HG03095 (cell line): Measurements from ENCODE around the gene LGALS9.
"Not testable (repeated sequence)": the region's sequence is repeated elsewhere in the genome, so short reads cannot be mapped to it uniquely, and the experiment has no call there.

Experiments used
- ATAC-seq: cut with Tn5 transposase; IDR thresholded peaks from one replicate; pipeline ENCODE4 v1.9.1; 2021; ENCODE audit warnings: moderate library complexity; ENCODE audit not compliant: unreplicated experiment

LGALS9 gene

GRCh38 chr17:27670791-27671590 is 40.0 kb downstream of the LGALS9 start:
- ATAC-seq = no peak

GRCh38 chr17:27671591-27671910 is 40.6 kb downstream of the LGALS9 start:
- no peak for ATAC-seq

DNA sequence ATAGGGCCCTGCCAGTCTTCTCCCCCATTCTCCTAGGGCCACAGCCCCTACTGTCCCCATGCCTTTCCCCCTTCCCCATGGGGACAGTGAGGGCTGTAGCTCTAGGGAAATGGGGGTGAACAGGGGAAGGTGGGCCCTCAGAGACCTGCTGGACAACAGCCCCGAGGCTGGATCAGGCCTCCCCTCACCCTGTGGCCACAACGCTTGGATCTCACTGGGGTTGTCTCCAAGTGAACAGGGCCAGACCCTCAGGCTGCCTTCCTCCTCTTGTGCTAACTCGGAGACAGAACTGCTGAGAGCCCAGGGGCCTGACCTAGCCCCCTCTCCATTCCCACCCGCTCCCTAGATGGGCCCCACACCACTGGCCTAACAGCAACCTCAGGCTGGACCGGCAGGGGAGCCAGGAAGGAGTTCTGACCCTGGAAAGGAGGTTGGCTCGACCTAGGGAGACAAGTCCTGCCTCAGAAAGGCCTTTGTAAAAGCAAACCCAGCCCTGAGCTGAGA is 41.0 kb downstream of the LGALS9 start:
- ATAC-seq = not testable (repeated sequence)

DNA sequence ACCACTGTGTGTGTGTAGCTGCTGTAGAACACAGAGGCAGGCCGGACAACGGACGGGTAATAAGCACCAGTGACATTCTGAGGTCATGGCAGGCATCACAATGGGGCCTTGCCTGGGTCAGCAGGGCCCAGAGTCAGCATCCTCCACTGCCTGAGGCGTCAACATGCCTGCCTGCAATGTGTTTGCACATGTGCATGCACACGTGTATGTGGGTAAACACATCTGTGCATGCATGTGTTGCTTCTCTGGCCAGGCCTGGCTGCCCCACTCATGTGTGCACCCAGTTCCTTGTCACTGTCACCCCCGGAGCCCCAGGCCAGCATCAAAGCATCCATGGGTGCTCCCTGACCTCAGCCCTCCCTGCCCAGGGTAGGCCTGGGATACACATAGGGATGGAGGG is 43.3 kb downstream of the LGALS9 start:
- no peak for ATAC-seq

DNA sequence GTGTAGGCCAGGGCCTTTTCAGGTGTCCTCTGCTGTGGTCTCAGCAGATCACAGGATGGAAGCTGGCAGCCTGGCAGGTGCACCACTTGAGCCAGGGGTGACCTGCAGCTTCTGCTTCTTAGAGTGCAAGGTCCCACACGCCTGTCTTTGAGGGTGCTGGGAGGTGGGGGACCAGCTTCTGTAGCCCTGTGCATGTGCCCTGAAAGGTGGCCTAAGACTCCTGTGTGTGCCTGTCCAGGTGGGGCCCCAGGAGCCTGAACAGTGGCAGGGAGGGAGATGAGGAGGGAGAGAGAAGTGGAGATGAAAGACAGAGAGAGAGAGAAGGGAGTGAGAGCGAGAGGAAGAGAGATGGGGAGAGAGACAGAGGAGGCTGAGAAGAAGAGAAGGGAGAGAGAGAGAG is 46.2 kb downstream of the LGALS9 start:
- ATAC-seq = no peak

- ATAC-seq = not testable (repeated sequence)
Measured at GRCh38 chr17:27686322-27686721, 55.3 kb downstream of the LGALS9 start.

GRCh38 chr17:27690882-27691281 is 59.9 kb downstream of the LGALS9 start:
- ATAC-seq = no peak

GRCh38 chr17:27695254-27695814 is 64.3 kb downstream of the LGALS9 start:
- not testable (repeated sequence) for ATAC-seq
